Natural killer cell (primary cell): ENCODE results near the gene LBHD2. TPM values are rescaled to one million over a fixed set of nuclear protein-coding genes. Genes with fewer than 3 reads are reported as not detected.

Experiments
- ATAC-seq, 3 donors: fragments of 150-1000 bp in 2 of 3; fragments of 200-7000 bp in 1 of 3; cut with Tn5 transposase; 1 replicate in 1 of 3; 2 replicates in 2 of 3; pipeline ENCODE4 v1.10.0; 2021; ENCODE audit warnings: mild to moderate bottlenecking in 2 of 3, moderate library complexity in 2 of 3
- DNase-seq, 2 donors: peaks; one replicate each; pipeline versions ENCODE4 v3.0.0 to v3.0.0-alpha.2; 2013 to 2021; ENCODE audit warnings: mixed read lengths in 1 of 2
- H3K27ac ChIP-seq: one replicate; pipeline ENCODE4 v1.5.1; 2013; ENCODE audit warnings: mild to moderate bottlenecking, low read length
- H3K27me3 ChIP-seq: one replicate; pipeline ENCODE4 v1.6.1; 2013; ENCODE audit warnings: low read length; ENCODE audit not compliant: control insufficient read depth, insufficient read depth
- H3K36me3 ChIP-seq: one replicate; pipeline ENCODE4 v1.6.1; 2013; ENCODE audit warnings: low read length; ENCODE audit not compliant: control insufficient read depth, insufficient read depth
- H3K4me1 ChIP-seq: one replicate; pipeline ENCODE4 v1.6.1; 2013; ENCODE audit warnings: low read length; ENCODE audit not compliant: control insufficient read depth, insufficient read depth
- H3K4me3 ChIP-seq: one replicate; pipeline ENCODE4 v1.5.1; 2013; ENCODE audit warnings: low read length
- H3K9me3 ChIP-seq: one replicate; pipeline ENCODE4 v1.6.1; 2013; ENCODE audit warnings: low read length; ENCODE audit not compliant: control insufficient read depth, insufficient read depth
- H3K27ac Mint-ChIP-seq, 2 donors: one replicate each; pipeline ENCODE4 v1.8.0; 2022; ENCODE audit warnings: mild to moderate bottlenecking in 2 of 2, mixed read lengths in 2 of 2, moderate library complexity in 1 of 2
- H3K27me3 Mint-ChIP-seq, 2 donors: one replicate each; pipeline ENCODE4 v1.8.0; 2022; ENCODE audit warnings: low read depth in 2 of 2, mixed read lengths in 2 of 2
- H3K36me3 Mint-ChIP-seq: one replicate; pipeline ENCODE4 v1.8.0; 2022; ENCODE audit warnings: mixed read lengths
- H3K4me1 Mint-ChIP-seq, 2 donors: one replicate each; pipeline ENCODE4 v1.8.0; 2022; ENCODE audit warnings: mixed read lengths in 2 of 2
- H3K4me3 Mint-ChIP-seq: one replicate; pipeline ENCODE4 v1.8.0; 2022; ENCODE audit warnings: mild to moderate bottlenecking, moderate library complexity, mixed read lengths
- H3K9me3 Mint-ChIP-seq, 2 donors: one replicate each; pipeline ENCODE4 v1.8.0; 2022; ENCODE audit warnings: mixed read lengths in 2 of 2
- CTCF ChIP-seq: fragments of 200-600 bp; IDR thresholded peaks from one replicate; pipeline ENCODE4 v1.8.0; 2022; ENCODE audit warnings: antibody characterized with exemption
- WGBS: methylation state at CpG from one replicate; pipeline ENCODE4 v1.1.7; 2013; ENCODE audit warnings: missing lambda C conversion rate; ENCODE audit not compliant: insufficient coverage; 5-methylcytosine and 5-hydroxymethylcytosine counted together
- intact Hi-C: fragments of 100-400 bp; cut with micrococcal nuclease; formaldehyde crosslinking; loops from one replicate; pipeline ENCODE4 v1.14.2; 2022
- total RNA-seq, 4 donors: library from RNA; stranded (reverse); fragments of 120-200 nt in 1 of 4; gene quantifications; one replicate each; pipeline versions ENCODE4 v1.2.3 to v1.2.4, GENCODE V29; 2013 to 2022

LBHD2 gene
- total RNA-seq, 3 donors from 2014 or later (not counting 1 experiment from before 2014, with no cell fraction given): not detected

- peaks cover 10 to 11% of the 10 kb centered on the region in 2 donors for H3K27me3 Mint-ChIP-seq
- no peak overlapping the region for H3K4me3 Mint-ChIP-seq
- peaks cover 6 to 7% of the 10 kb centered on the region in 2 donors for H3K4me1 Mint-ChIP-seq
- WGBS: 38% methylated on average over 7 of the region's 9 CpGs
- Histone ChIP-seq H3K4me1 (peaks cover 29% of the 10 kb centered on the region), H3K27ac (no peak overlapping the region), H3K4me3 (no peak overlapping the region), H3K9me3 (no peaks in the 10 kb centered on the region), H3K36me3 (no peaks in the 10 kb centered on the region), H3K27me3 (peaks cover 7% of the 10 kb centered on the region)
- intact Hi-C loops: no loop called here
- no peaks in the 10 kb centered on the region for H3K36me3 Mint-ChIP-seq
- TF ChIP-seq CTCF: no peak
- DNase-seq: peak in 1 of 2 donors; percentile 23
- H3K27ac Mint-ChIP-seq: no peak overlapping the region
- peak in 2 of 3 donors; percentile 55 to 74 for ATAC-seq
- H3K9me3 Mint-ChIP-seq: no peaks in the 10 kb centered on the region
Observed at GRCh38 chr14:103108749-103109207, 24.8 kb downstream of the LBHD2 start.

GRCh38 chr14:103109535-103110441 is 25.8 kb downstream of the LBHD2 start:
- no peaks in the 10 kb centered on the region for H3K9me3 ChIP-seq
- Mint-ChIP-seq H3K36me3 (no peaks in the 10 kb centered on the region), H3K27ac (no peak overlapping the region), H3K4me3 (no peak overlapping the region), H3K4me1 (peaks cover 7% of the 10 kb centered on the region in 2 donors), H3K27me3 (peaks cover 10% of the 10 kb centered on the region in 2 donors), H3K9me3 (no peaks in the 10 kb centered on the region)
- H3K4me3 ChIP-seq: no peak overlapping the region
- H3K4me1 ChIP-seq: peaks cover 27% of the 10 kb centered on the region
- H3K27ac ChIP-seq: no peak overlapping the region
- ATAC-seq (no peak), DNase-seq (no peak)
- 80% methylated on average over 32 of the region's 32 CpGs for WGBS
- TF ChIP-seq CTCF: no peak
- no peaks in the 10 kb centered on the region for H3K36me3 ChIP-seq
- intact Hi-C loops: no loop called here
- peaks cover 1% of the 10 kb centered on the region for H3K27me3 ChIP-seq

DNA sequence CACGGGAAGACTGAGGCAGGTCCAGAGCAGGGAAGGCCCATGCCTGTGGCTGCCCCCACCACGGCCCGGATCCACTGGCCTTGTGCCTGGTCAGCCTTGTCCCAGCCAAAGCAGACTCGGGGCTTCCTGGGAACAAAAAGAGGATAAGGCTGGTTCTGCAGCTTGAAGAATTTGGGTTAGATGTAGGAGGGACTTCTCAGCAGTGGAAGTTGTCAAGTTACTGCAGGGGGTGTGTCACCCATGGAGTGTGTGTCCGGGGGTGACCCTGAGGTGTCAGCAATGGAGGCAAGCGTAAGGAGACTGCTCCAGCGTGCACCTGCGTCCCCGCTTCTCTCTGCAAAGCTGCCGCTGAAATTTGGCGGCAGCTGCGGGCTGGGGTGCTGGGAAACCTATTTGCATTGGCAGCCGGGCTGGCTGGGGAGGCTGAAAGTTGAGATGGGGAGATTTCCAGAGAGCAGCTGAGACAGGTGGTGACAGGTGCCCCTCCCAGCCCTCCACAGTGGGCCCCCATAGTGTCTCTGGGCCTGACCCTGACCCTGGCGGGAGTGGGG is 26.7 kb downstream of the LBHD2 start:
- H3K27me3 Mint-ChIP-seq: peaks cover under 1% of the 10 kb centered on the region in 2 donors
- H3K4me1 ChIP-seq: peaks cover 19% of the 10 kb centered on the region
- no peak overlapping the region for H3K27ac Mint-ChIP-seq
- ATAC-seq: no peak
- H3K4me1 Mint-ChIP-seq: peaks cover 5 to 6% of the 10 kb centered on the region in 2 donors
- intact Hi-C loops: no loop called here
- H3K4me3 ChIP-seq: no peak overlapping the region
- no peaks in the 10 kb centered on the region for H3K36me3 Mint-ChIP-seq
- H3K9me3 Mint-ChIP-seq: no peaks in the 10 kb centered on the region
- H3K9me3 ChIP-seq: no peaks in the 10 kb centered on the region
- DNase-seq: no peak
- H3K36me3 ChIP-seq: no peaks in the 10 kb centered on the region
- TF ChIP-seq CTCF: no peak
- no peak overlapping the region for H3K4me3 Mint-ChIP-seq
- no peaks in the 10 kb centered on the region for H3K27me3 ChIP-seq
- 81% methylated on average over 14 of the region's 14 CpGs for WGBS
- no peak overlapping the region for H3K27ac ChIP-seq
